ENCODE results near the gene NEUROG1.

GRCh38 chr5:135511761-135512575 lies 23.8 kb downstream of the NEUROG1 start:
- TF ChIP-seq, protein P1, sequence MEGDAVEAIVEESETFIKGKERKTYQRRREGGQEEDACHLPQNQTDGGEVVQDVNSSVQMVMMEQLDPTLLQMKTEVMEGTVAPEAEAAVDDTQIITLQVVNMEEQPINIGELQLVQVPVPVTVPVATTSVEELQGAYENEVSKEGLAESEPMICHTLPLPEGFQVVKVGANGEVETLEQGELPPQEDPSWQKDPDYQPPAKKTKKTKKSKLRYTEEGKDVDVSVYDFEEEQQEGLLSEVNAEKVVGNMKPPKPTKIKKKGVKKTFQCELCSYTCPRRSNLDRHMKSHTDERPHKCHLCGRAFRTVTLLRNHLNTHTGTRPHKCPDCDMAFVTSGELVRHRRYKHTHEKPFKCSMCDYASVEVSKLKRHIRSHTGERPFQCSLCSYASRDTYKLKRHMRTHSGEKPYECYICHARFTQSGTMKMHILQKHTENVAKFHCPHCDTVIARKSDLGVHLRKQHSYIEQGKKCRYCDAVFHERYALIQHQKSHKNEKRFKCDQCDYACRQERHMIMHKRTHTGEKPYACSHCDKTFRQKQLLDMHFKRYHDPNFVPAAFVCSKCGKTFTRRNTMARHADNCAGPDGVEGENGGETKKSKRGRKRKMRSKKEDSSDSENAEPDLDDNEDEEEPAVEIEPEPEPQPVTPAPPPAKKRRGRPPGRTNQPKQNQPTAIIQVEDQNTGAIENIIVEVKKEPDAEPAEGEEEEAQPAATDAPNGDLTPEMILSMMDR (IDR thresholded peaks at IDR 0.05) = no peak
- TF ChIP-seq POLR2A (IDR thresholded peaks at IDR 0.05) = no peak

All from tibial nerve (tissue), 3 donors.